ENCODE results near the gene SLC29A3. TPM values are rescaled to one million over a fixed set of nuclear protein-coding genes. Genes with fewer than 3 reads are reported as not detected.

Gene SLC29A3
- total RNA-seq, result 1 to 10 TPM in 3 of 4 donors, under 1 TPM in 1; 0.64 to 2.2 (median 1.3) TPM
- under 1 TPM; 0.75 to 0.81 (median 0.80) TPM for polyA plus RNA-seq
- long read RNA-seq, donor 1, partial matches to known transcripts, result 1 of 1 reads
- long read RNA-seq, donor 1, other reads (novel, unspliced or antisense), result 0 of 1 reads
- long read RNA-seq, donor 2, partial matches to known transcripts, result 0 of 1 reads
- long read RNA-seq, donor 2, other reads (novel, unspliced or antisense), result 1 of 1 reads

- 2 to 5% (median 2%) methylated on average over 28 to 62 of the region's 62 CpGs for whole genome bisulfite sequencing, 3 donors
- DNase-seq (peak; percentile 86 to 89), ATAC-seq (peak; percentile 88 to 95 (median 92))
- no peaks in the 10 kb centered on the region for H3K27me3 ChIP-seq (ENCODE audit: insufficient read depth in 3 of 3, low read length in 2 of 3)
- H3K9me3 ChIP-seq, result no peaks in the 10 kb centered on the region
- peaks cover 10% of the 10 kb centered on the region for H3K4me1 ChIP-seq
- H3K4me3 ChIP-seq, result peak within 1 kb of the TSS; percentile 73
- H3K27ac ChIP-seq, result peak within 1 kb of the TSS; percentile 70
- peaks cover 0 to 17% of the 10 kb centered on the region in 2 donors for H3K36me3 ChIP-seq (ENCODE audit: insufficient read depth in 1 of 2, low read depth in 1 of 2)
- peak; percentile 51 for TF ChIP-seq CTCF (IDR thresholded peaks at IDR 0.05)
- intact Hi-C loops (cut with DNase I), result loop anchor here (5.0 to 10.0 kb wide), 8 partner anchors 63 to 1026 kb away; no protein-coding TSS in a partner anchor
Observed at GRCh38 chr10:71319042-71319799, at the start of gene SLC29A3. SLC29A3 (plus strand) TSS chr10:71319259; CDS start chr10:71319310, 51 bp downstream.

- peaks cover 43% of the 10 kb centered on the region for H3K4me1 ChIP-seq
- TF ChIP-seq CTCF (IDR thresholded peaks at IDR 0.05), result no peak
- intact Hi-C loops (cut with DNase I), result loop anchor here in 1 of 2 donors (5.0 kb wide), 1 partner anchor 57 kb away; the partner anchor contains the start of gene UNC5B
Observed at GRCh38 chr10:71269301-71270288, 49.5 kb upstream of the SLC29A3 start.

GRCh38 chr10:71270301-71271220 is 48.5 kb upstream of the SLC29A3 start:
- DNase-seq, result no peak
- no peak overlapping the region for H3K27ac ChIP-seq
- no peaks in the 10 kb centered on the region for H3K9me3 ChIP-seq
- intact Hi-C loops (cut with DNase I), result no loop called here
- no peak overlapping the region for H3K4me3 ChIP-seq
- H3K4me1 ChIP-seq, result peaks cover 44% of the 10 kb centered on the region
- H3K27me3 ChIP-seq (ENCODE audit: insufficient read depth in 3 of 3, low read length in 2 of 3), result no peaks in the 10 kb centered on the region
- H3K36me3 ChIP-seq (ENCODE audit: insufficient read depth in 1 of 2, low read depth in 1 of 2), result no peaks in the 10 kb centered on the region
- 55 to 61% (median 59%) methylated on average over 9 to 10 of the region's 10 CpGs for WGBS, 3 donors
- TF ChIP-seq CTCF (IDR thresholded peaks at IDR 0.05), result peak; percentile 54
- peak in 3 of 4 donors; percentile 31 to 43 (median 32) for ATAC-seq

More at GRCh38 chr10:71269301-71270288, 49.5 kb upstream of the SLC29A3 start:
- H3K9me3 ChIP-seq, result no peaks in the 10 kb centered on the region
- DNase-seq, result no peak
- ATAC-seq, result peak in 1 of 4 donors; percentile 14
- 56 to 61% (median 56%) methylated on average over 11 of the region's 11 CpGs for WGBS, 3 donors
- H3K4me3 ChIP-seq, result no peak overlapping the region
- no peaks in the 10 kb centered on the region for H3K27me3 ChIP-seq (ENCODE audit: insufficient read depth in 3 of 3, low read length in 2 of 3)
- no peak overlapping the region for H3K27ac ChIP-seq
- no peaks in the 10 kb centered on the region for H3K36me3 ChIP-seq (ENCODE audit: insufficient read depth in 1 of 2, low read depth in 1 of 2)

GRCh38 chr10:71271662-71272055 is 47.4 kb upstream of the SLC29A3 start:
- no peaks in the 10 kb centered on the region for H3K27me3 ChIP-seq (ENCODE audit: insufficient read depth in 3 of 3, low read length in 2 of 3)
- 71 to 81% (median 81%) methylated on average over 14 of the region's 14 CpGs for WGBS, 3 donors
- intact Hi-C loops (cut with DNase I), result no loop called here
- no peak for ATAC-seq
- H3K4me3 ChIP-seq, result no peak overlapping the region
- no peak for TF ChIP-seq CTCF (IDR thresholded peaks at IDR 0.05)
- H3K4me1 ChIP-seq, result peaks cover 36% of the 10 kb centered on the region
- H3K27ac ChIP-seq, result no peak overlapping the region
- no peaks in the 10 kb centered on the region for H3K9me3 ChIP-seq
- no peak for DNase-seq
- no peaks in the 10 kb centered on the region for H3K36me3 ChIP-seq (ENCODE audit: insufficient read depth in 1 of 2, low read depth in 1 of 2)

All from psoas muscle (tissue), 8 donors.